ENCODE measurements around the gene APOLD1. TPM values are rescaled to one million over a fixed set of nuclear protein-coding genes. Genes with fewer than 3 reads are reported as not detected.
"Not testable (repeated sequence)": the region's sequence is repeated elsewhere in the genome, so short reads cannot be mapped to it uniquely, and the experiment has no call there.

The APOLD1 gene
- total and polyA plus RNA-seq, 2 of the 8 experiments (the other 6 are each of a cell fraction or from before 2014, with no cell fraction given) = 0.12 to 0.71 TPM

DNA sequence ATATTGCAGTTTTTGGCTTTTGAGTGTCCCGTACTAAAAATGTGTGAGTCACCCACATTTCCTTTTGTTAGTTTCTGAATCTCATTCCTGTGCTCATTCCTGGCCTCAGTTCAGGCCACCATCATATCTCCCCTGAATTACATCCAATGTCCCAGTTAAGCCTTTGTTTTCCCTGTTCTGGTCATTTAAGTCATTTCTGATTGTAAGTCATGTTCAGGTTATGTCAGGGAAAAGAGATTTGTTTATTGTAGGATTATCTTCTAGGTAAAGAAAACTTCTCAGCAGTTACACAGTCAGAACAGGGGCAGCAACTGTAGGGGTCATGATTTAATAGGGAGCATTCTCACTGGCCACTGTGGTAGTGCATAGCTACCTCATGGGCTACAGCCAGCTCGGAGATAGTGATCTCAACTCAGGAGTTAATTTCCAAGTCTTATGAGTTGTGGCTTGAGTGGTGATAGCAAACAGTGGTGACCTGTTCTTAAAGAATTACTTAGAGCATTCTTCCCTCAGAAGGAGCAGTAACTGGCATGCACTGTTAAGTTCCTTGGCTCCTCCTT lies 34.4 kb downstream of the APOLD1 start (continued):
- TF ChIP-seq RXRA (IDR thresholded peaks at IDR 0.05; ENCODE audit: insufficient read depth, low read depth, low read length) = no peak
- TF ChIP-seq, protein P1, sequence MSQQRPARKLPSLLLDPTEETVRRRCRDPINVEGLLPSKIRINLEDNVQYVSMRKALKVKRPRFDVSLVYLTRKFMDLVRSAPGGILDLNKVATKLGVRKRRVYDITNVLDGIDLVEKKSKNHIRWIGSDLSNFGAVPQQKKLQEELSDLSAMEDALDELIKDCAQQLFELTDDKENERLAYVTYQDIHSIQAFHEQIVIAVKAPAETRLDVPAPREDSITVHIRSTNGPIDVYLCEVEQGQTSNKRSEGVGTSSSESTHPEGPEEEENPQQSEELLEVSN (IDR thresholded peaks at IDR 0.05) = no peak
- no peak for TF ChIP-seq GABPA (IDR thresholded peaks at IDR 0.05; ENCODE audit: borderline replicate concordance, insufficient read depth, low read length)
- no peak for TF ChIP-seq SRF (IDR thresholded peaks at IDR 0.05; ENCODE audit: low read depth, low read length)
- TF ChIP-seq RFX5 (IDR thresholded peaks at IDR 0.05; ENCODE audit: borderline replicate concordance, low read depth, low read length) = no peak
- TF ChIP-seq SP4 (IDR thresholded peaks at IDR 0.05; ENCODE audit: low read length) = no peak

DNA sequence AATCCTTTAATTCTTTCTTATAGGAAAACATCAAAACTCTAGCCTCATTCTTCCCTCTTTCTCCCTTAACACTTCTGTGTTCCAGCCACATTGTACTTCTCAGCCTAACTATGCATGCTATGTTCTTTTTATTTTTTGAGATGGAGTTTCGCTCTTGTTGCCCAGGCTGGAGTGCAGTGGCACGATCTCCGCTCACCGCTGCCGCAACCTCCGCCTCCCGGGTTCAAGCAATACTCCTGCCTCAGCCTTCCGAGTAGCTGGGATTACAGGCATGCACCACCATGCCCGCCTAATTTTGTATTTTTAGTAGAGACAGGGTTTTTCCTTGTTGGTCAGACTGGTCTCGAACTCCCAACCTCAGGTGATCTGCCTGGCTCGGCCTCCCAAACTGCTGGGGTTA lies 34.9 kb downstream of the APOLD1 start:
- H2BK12ac ChIP-seq (ENCODE audit: low read depth, low read length) = not testable (repeated sequence)
- peaks cover 18 to 48% (median 37%) of the 10 kb centered on the region in 4 experiments for H3K36me3 ChIP-seq (ENCODE audit: control insufficient read depth in 2 of 4, insufficient read depth in 4 of 4, low read length in 3 of 4)

More for the DNA sequence above, 34.9 kb downstream of the APOLD1 start:
- 95% methylated on average over 11 of the region's 11 CpGs; no CpG with 5 or more reads in 1 of the 2 experiments for WGBS, 2 experiments (ENCODE audit: extremely low coverage in 1 of 2, insufficient coverage in 1 of 2, insufficient read length in 1 of 2, insufficient replicate concordance in 2 of 2, low coverage in 1 of 2, low lambda C conversion rate in 2 of 2, missing lambda C conversion rate in 1 of 2)
- FAIRE-seq; H3K4me1 ChIP-seq (replicated peaks in 1 of 4; ENCODE audit: control insufficient read depth in 3 of 4, insufficient read depth in 4 of 4, low read length in 3 of 4); H2AFZ ChIP-seq (ENCODE audit: low read length); H4K5ac ChIP-seq (ENCODE audit: insufficient read length, low read depth, low read length); H3K4me2 ChIP-seq (ENCODE audit: insufficient read depth in 1 of 2, low read depth in 2 of 2, low read length in 2 of 2); H3K27ac ChIP-seq (ENCODE audit: low read depth, low read length); H3K79me1 ChIP-seq (ENCODE audit: low read depth, low read length); H3K56ac ChIP-seq (replicated peaks; ENCODE audit: insufficient read length, low read depth, low read length); H2AK5ac ChIP-seq (ENCODE audit: low read depth, low read length); H2BK20ac ChIP-seq (ENCODE audit: low read length); H3K9me3 ChIP-seq (ENCODE audit: insufficient read depth in 2 of 2, low read depth in 1 of 2, low read length in 1 of 2); H3K14ac ChIP-seq (ENCODE audit: insufficient read length); H2BK15ac ChIP-seq (ENCODE audit: low read length); POLR2A ChIA-PET (ENCODE audit: partially characterized antibody); H2BK120ac ChIP-seq (replicated peaks; ENCODE audit: low read depth, low read length); H3K27me3 ChIP-seq (replicated peaks in 1 of 4; ENCODE audit: control insufficient read depth in 3 of 4, extremely low read depth in 1 of 4, insufficient read depth in 3 of 4, low read length in 3 of 4); H3K23me2 ChIP-seq (ENCODE audit: low read depth, low read length); H3K18ac ChIP-seq (ENCODE audit: extremely low read depth, low read length); DNase-seq (ENCODE audit: low read depth in 1 of 2, low spot score in 2 of 2); H4K8ac ChIP-seq (ENCODE audit: extremely low read depth, insufficient read depth, low read length); H3K9ac ChIP-seq (replicated peaks in 1 of 4; ENCODE audit: extremely low read depth in 1 of 4, low read depth in 3 of 4, low read length in 3 of 4); H3K4me3 ChIP-seq (ENCODE audit: extremely low read depth in 1 of 4, insufficient read depth in 2 of 4, low read depth in 3 of 4, low read length in 4 of 4); H4K20me1 ChIP-seq (replicated peaks in 1 of 2; ENCODE audit: control insufficient read depth in 1 of 2, insufficient read depth in 2 of 2, low read length in 2 of 2); H3K4ac ChIP-seq (replicated peaks; ENCODE audit: insufficient read length, low read depth, low read length); H3K23ac ChIP-seq (ENCODE audit: insufficient read length); H4K91ac ChIP-seq (replicated peaks; ENCODE audit: insufficient read length, low read length); H2BK5ac ChIP-seq (ENCODE audit: low read depth, low read length): not testable (repeated sequence)
- CTCF ChIA-PET (ENCODE audit: partially characterized antibody) = interaction anchor here (1.0 kb wide), 1 partner anchor 94 kb away, joined by 3 read pairs; no protein-coding TSS in a partner anchor
- peaks cover 3 to 43% of the 10 kb centered on the region in 2 experiments; a peak in 3 of 4 replicates for H3K79me2 ChIP-seq (ENCODE audit: control insufficient read depth in 1 of 2, insufficient read depth in 2 of 2, low read length in 2 of 2)

Measured in H1 (cell line).